Left renal cortex interstitium (tissue), 4 donors: ENCODE results near the gene IMP3. TPM values are rescaled to one million over a fixed set of nuclear protein-coding genes. Genes with fewer than 3 reads are reported as not detected.
"Not testable (repeated sequence)": the region's sequence is repeated elsewhere in the genome, so short reads cannot be mapped to it uniquely, and the experiment has no call there.

Experiments used
- DNase-seq, 4 donors: peaks; one replicate each; pipeline ENCODE4 v3.0.0-alpha.2; 2013; ENCODE audit warnings: low read depth in 4 of 4, low spot score in 2 of 4, missing footprints in 1 of 4
- polyA plus RNA-seq, 4 donors: library from polyadenylated mRNA; unstranded; fragments of 120-200 nt; gene quantifications; one replicate each; pipeline ENCODE4 v1.2.1, GENCODE V29; 2013; ENCODE audit not compliant: insufficient read length in 4 of 4

The IMP3 gene
- 10 to 100 TPM; 48.6 to 64.1 (median 54.3) TPM for polyA plus RNA-seq

- peak; percentile 89 to 98 (median 92) for DNase-seq
Measured at GRCh38 chr15:75639709-75640482, at the start of gene IMP3. IMP3 (minus strand) TSS chr15:75640224; CDS start chr15:75640168, 56 bp downstream.

- not testable (repeated sequence) for DNase-seq
Measured at GRCh38 chr15:75689429-75689828, 49.4 kb upstream of the IMP3 start.

GRCh38 chr15:75688831-75689230 is 48.8 kb upstream of the IMP3 start:
- no peak for DNase-seq

- no peak for DNase-seq
Measured at GRCh38 chr15:75688278-75688557, 48.2 kb upstream of the IMP3 start.

GRCh38 chr15:75687486-75688277 is 47.7 kb upstream of the IMP3 start:
- DNase-seq: no peak

GRCh38 chr15:75686212-75686642 is 46.2 kb upstream of the IMP3 start:
- peak in 1 of 4 donors; percentile 41 for DNase-seq

GRCh38 chr15:75685195-75685594 is 45.2 kb upstream of the IMP3 start:
- no peak for DNase-seq

- no peak for DNase-seq
Measured at GRCh38 chr15:75684648-75685047, 44.6 kb upstream of the IMP3 start.

- not testable (repeated sequence) for DNase-seq
Measured at GRCh38 chr15:75683646-75684312, 43.8 kb upstream of the IMP3 start.

GRCh38 chr15:75682181-75683135 is 42.4 kb upstream of the IMP3 start:
- DNase-seq: no peak

GRCh38 chr15:75680007-75680789 is 40.2 kb upstream of the IMP3 start:
- no peak for DNase-seq

- not testable (repeated sequence) for DNase-seq
Measured at GRCh38 chr15:75678324-75678690, 38.3 kb upstream of the IMP3 start.

GRCh38 chr15:75677465-75678323 is 37.7 kb upstream of the IMP3 start:
- DNase-seq: no peak

GRCh38 chr15:75676688-75677464 is 36.9 kb upstream of the IMP3 start:
- DNase-seq: no peak

- no peak for DNase-seq
Measured at GRCh38 chr15:75675579-75676404, 35.8 kb upstream of the IMP3 start.

- DNase-seq: no peak
Measured at GRCh38 chr15:75674366-75674765, 34.3 kb upstream of the IMP3 start.
